Lung (tissue), 12 donors: ENCODE measurements around the gene ZNRD2. TPM values are rescaled to one million over a fixed set of nuclear protein-coding genes. Genes with fewer than 3 reads are reported as not detected.

Source experiments
- ATAC-seq: fragments of 200-7000 bp; cut with Tn5 transposase; one replicate; pipeline ENCODE4 v1.9.1; 2020; ENCODE audit warnings: moderate number of reproducible peaks; ENCODE audit not compliant: insufficient read depth, low FRiP score
- DNase-seq, 3 donors: peaks; one replicate each; pipeline ENCODE4 v3.0.0-alpha.2; 2013 to 2017
- H3K27ac ChIP-seq, 2 donors: one replicate each; pipeline ENCODE4 v1.5.1; 2013; ENCODE audit warnings: mild to moderate bottlenecking in 2 of 2, moderate library complexity in 2 of 2, control low read depth in 1 of 2, inconsistent platforms in 1 of 2, low read depth in 1 of 2, low read length in 1 of 2
- H3K27me3 ChIP-seq, 3 donors: one replicate each; pipeline ENCODE4 v1.5.1; 2013; ENCODE audit warnings: low read length in 2 of 3; ENCODE audit not compliant: control insufficient read depth in 3 of 3, insufficient read depth in 3 of 3
- H3K36me3 ChIP-seq, 4 donors: one replicate each; pipeline ENCODE4 v1.5.1; 2013; ENCODE audit warnings: low read length in 4 of 4, mild to moderate bottlenecking in 1 of 4, moderate library complexity in 1 of 4; ENCODE audit not compliant: control insufficient read depth in 4 of 4, insufficient read depth in 4 of 4
- H3K4me1 ChIP-seq, 5 donors: one replicate each; pipeline ENCODE4 v1.5.1; 2013; ENCODE audit warnings: low read length in 5 of 5, mild to moderate bottlenecking in 2 of 5, moderate library complexity in 1 of 5; ENCODE audit not compliant: control insufficient read depth in 5 of 5, insufficient read depth in 5 of 5
- H3K4me3 ChIP-seq: one replicate; pipeline ENCODE4 v1.5.1; 2013; ENCODE audit warnings: mild to moderate bottlenecking, control low read depth, moderate library complexity
- H3K9ac ChIP-seq, 2 donors: one replicate each; pipeline ENCODE4 v1.5.1; 2013; ENCODE audit warnings: low read length in 2 of 2, control low read depth in 1 of 2; ENCODE audit not compliant: insufficient read depth in 1 of 2
- H3K9me3 ChIP-seq, 4 donors: one replicate each; pipeline ENCODE4 v1.5.1; 2013; ENCODE audit warnings: low read length in 3 of 4, mild to moderate bottlenecking in 1 of 4, moderate library complexity in 1 of 4; ENCODE audit not compliant: control insufficient read depth in 4 of 4, insufficient read depth in 3 of 4
- CTCF ChIP-seq: IDR thresholded peaks from 2 replicates; pipeline ENCODE4 v1.5.1; 2012; ENCODE audit warnings: mild to moderate bottlenecking; ENCODE audit errors: control extremely low read depth, extremely low read depth
- WGBS, 2 donors: extraction: QIAGEN DNeasy Blood & Tissue Kit; methylation state at CpG; one replicate each; pipeline ENCODE4 v1.1.7; 2013; 5-methylcytosine and 5-hydroxymethylcytosine counted together
- polyA plus RNA-seq, 2 donors: library from polyadenylated mRNA; stranded (reverse); fragments of 200-250 nt; gene quantifications; one replicate each; pipeline ENCODE4 v1.2.1, GENCODE V29; 2013
- total RNA-seq, 2 donors: library from RNA; depleted of rRNA in 1 of 2; stranded (reverse); fragments of >200 nt in 1 of 2; gene quantifications; one replicate each; pipeline ENCODE4 v1.2.1, GENCODE V29; 2014 to 2021
- donor health status: control.
- donor health status: control.
- donor health status: Bipolar disorder and iron deficiency.
- donor health status: healthy.
- donor health status: DM: yes; HTN: yes; CAD: no.

Gene ZNRD2
- total and polyA plus RNA-seq, 4 donors: 22.0 to 81.5 (median 50.8) TPM

- WGBS, 2 donors: 65 to 86% methylated on average over 7 of the region's 7 CpGs
- no peak overlapping the region for H3K9ac ChIP-seq
These were observed 4.4 kb upstream of the ZNRD2 start for GRCh38 chr11:65565624-65566453.

GRCh38 chr11:65569164-65569972 is 909 bp upstream of the ZNRD2 start:
- Histone ChIP-seq H3K4me3 (peak overlapping the region; percentile 70), H3K4me1 (peaks cover 5 to 39% (median 26%) of the 10 kb centered on the region in 5 donors), H3K9ac (peak overlapping the region; percentile 17 to 88), H3K36me3 (peaks cover 0 to 7% (median 2%) of the 10 kb centered on the region in 4 donors), H3K9me3 (no peaks in the 10 kb centered on the region), H3K27me3 (no peaks in the 10 kb centered on the region), H3K27ac (peak overlapping the region; percentile 88 to 95)
- TF ChIP-seq CTCF: no peak
- peak; percentile 9 for ATAC-seq
- DNase-seq: no peak
- 6 to 7% methylated on average over 28 of the region's 28 CpGs for WGBS, 2 donors

More at GRCh38 chr11:65565624-65566453, 4.4 kb upstream of the ZNRD2 start:
- peaks cover 0 to 7% (median 2%) of the 10 kb centered on the region in 4 donors for H3K36me3 ChIP-seq
- peak overlapping the region in 1 of 2 donors; percentile 69 for H3K27ac ChIP-seq
- H3K9me3 ChIP-seq: no peaks in the 10 kb centered on the region
- no peak overlapping the region for H3K4me3 ChIP-seq
- ATAC-seq (no peak), DNase-seq (no peak)
- H3K4me1 ChIP-seq: peaks cover 0 to 27% (median 16%) of the 10 kb centered on the region in 5 donors
- TF ChIP-seq CTCF: no peak
- H3K27me3 ChIP-seq: no peaks in the 10 kb centered on the region

GRCh38 chr11:65571420-65571819 is 1.1 kb downstream of the ZNRD2 start:
- ATAC-seq (no peak), DNase-seq (no peak)
- Histone ChIP-seq H3K9ac (no peak overlapping the region), H3K4me1 (peaks cover 5 to 53% (median 27%) of the 10 kb centered on the region in 5 donors), H3K27me3 (no peaks in the 10 kb centered on the region), H3K9me3 (no peaks in the 10 kb centered on the region), H3K27ac (peak overlapping the region in 1 of 2 donors; percentile 95), H3K4me3 (peak overlapping the region; percentile 20), H3K36me3 (peaks cover 0 to 11% (median 4%) of the 10 kb centered on the region in 4 donors)
- TF ChIP-seq CTCF: no peak
- WGBS, 2 donors: 79 to 91% methylated on average over 9 of the region's 9 CpGs
